GM18867 (cell line): Measurements from ENCODE around the gene ZNF599.
"Not testable (repeated sequence)": the region's sequence is repeated elsewhere in the genome, so short reads cannot be mapped to it uniquely, and the experiment has no call there.

Source experiments
- ATAC-seq: cut with Tn5 transposase; IDR thresholded peaks from one replicate; pipeline ENCODE4 v1.9.1; 2021; ENCODE audit warnings: mild to moderate bottlenecking, moderate library complexity; ENCODE audit not compliant: unreplicated experiment

ZNF599 gene

DNA sequence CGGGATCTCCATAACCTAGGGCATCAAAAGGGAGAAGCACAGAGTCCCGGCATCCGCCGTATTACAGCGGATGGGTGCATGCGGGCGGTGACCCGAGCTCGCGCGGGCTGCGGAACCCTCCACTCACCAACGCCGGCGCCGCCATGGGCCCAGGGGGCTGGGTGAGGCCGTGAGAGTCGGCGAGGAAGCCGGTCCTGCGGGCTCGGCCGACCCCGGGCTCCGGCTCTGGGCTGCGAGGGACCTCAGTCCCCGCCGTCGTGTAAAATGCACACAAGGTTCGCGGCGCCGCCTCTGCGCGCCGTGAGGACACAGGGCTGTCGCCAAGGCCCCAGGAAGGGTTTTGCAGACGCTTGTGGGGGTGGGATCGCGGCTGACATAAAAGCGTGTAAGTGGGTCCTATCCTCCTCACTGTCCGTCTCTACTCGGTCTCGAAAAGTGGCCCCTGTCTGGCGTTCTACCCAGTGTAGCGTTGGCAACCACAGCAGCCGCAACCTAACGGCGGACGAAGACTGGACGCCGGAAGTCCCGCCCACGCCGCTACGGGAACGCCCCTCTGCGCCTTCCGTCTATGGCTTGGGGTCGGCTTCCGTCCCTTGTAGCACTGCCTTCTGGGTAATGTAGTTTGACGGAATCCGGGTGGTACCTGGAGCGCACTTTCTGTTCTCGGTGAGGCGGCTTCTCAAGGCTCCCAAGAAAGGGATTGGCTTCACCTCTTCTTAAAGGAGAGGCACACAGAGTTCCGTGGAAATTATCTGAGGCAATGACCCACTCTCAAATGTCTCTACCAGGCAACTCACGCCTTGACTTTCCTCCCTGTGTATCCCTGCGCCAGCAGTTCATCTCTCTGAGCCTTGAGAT is at the start of gene ZNF599:
Gene ZNF599 (minus strand): TSS at position 519 of the 858 bp plus-strand sequence. CDS start 374 bp downstream, at position 145.
- peak; percentile 99 for ATAC-seq

DNA sequence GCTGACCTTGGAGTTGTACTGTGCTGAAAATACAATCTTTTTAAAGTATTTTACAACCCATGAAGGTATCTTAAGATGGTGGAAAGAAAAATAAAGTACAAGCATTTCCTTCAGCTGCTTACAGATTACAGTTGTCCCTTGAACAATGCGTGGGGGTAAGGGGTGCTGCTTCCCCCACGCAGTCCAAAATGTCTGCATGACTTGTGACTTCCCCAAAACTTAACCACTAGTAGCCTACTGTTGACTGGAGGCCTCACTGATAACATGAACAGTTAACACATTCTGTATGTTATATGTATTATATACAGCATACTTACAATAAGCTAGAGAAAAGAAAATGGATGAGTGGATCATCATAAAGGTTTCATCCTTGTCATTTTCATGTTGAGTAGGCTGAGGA is 45.3 kb upstream of the ZNF599 start:
- ATAC-seq = no peak

DNA sequence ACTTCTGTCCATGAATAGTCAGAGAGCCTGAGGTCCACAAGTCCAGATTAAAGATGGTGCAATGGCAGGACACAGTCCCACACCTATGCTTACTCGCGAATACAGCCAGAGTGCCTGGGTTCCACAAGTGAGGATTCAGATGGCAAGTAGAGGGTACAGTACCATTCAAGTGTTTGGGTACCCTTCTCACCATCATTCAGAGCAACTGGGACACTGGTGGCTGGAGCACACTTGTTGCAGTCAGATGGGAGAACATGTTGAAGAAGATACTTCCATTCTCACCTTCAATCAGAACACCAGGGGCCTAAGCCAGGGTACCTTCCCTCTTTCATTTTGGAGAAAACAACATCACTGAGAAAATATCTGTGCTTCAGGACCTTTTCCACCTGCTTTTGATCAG is 43.7 kb upstream of the ZNF599 start:
- ATAC-seq = no peak

DNA sequence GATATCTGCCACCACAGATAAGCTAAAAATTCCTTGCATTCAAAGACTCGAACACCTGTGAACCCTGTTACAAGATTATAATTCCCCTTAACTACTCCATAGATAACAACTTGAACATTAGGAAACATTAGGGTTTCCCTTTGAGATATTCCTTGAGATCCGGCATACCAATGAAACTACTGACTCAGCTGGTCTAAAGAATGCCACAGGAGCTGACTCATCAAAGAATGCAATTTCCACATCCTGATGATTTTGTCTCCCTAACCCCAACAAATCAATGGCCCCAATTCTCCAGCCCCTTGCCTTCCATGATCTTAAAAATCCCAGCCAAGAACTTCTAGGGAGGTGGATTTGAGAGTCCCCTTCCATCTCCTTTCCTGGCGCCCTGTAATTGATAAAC is 35.6 kb upstream of the ZNF599 start:
- ATAC-seq = no peak

DNA sequence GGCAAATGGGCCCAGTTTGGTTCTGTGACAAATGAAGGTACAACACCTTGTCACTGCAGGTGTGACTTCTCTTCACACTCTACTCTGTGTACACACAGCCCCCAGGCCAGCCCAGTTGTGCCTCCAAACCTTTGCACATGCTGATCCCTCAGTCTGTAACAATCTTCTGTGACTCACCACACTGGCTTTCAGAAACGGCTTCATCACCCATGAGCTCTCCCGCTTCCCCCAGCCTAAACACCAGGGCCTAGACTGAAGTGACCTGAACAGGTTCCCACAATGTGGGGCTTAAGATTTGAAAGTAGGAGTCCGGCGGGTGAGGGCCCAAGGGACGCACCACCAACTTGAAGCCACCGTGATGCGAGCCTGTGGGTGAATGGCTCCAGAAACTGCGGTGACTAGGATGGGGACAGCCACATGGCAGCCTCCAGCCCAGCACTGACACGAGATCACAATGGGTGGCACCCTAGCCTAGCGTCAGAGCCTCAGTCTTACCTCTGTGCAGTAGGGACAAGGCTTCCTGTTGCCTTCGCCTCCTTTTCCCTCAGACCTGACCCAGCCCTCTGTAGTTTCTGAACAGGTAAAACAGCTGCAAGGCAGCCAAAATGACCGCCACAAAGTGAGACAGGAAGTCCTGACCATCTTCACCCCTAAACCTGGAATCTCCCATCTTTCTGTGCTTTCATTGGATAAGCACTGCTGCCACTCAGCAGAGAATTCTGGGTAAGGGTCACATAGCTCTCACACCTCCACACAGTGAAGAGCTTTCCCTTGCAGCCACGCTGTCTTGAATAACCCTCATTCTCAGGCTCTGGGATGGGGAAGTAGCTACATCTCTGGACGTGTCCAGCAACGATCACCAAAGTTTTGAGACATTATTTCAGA is 34.2 kb upstream of the ZNF599 start:
- ATAC-seq = no peak

DNA sequence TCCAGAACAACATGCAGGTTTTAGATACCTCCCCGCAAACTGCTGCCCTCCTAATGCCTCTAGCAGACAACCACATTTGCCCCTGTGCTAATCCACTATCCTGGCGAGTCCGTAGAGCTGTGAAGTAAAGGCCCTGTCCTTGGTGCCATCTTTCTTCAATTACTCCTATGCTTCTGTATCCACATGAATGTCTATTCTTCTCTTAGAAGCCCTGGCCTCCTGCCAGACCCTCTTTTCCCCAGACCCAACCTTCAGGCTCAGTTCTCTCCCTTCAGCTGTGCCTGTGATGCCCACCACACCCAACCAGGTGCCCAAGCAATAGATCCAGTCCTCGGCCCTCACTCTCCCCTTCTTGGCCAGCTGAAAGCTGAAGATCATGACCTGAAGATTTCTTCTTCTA is 31.1 kb upstream of the ZNF599 start:
- ATAC-seq = no peak

DNA sequence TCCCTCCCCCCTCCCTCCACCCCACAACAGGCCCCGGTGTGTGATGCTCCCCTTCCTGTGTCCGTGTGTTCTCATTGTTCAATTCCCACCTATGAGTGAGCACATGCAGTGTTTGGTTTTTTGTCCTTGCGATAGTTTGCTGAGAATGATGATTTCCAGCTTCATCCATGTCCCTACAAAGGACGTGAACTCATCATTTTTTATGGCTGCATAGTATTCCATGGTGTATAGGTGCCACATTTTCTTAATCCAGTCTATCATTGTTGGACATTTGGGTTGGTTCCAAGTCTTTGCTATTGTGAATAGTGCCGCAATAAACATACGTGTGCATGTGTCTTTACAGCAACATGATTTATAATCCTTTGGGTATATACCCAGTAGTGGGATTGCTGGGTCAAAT is 23.9 kb upstream of the ZNF599 start:
- ATAC-seq = not testable (repeated sequence)

DNA sequence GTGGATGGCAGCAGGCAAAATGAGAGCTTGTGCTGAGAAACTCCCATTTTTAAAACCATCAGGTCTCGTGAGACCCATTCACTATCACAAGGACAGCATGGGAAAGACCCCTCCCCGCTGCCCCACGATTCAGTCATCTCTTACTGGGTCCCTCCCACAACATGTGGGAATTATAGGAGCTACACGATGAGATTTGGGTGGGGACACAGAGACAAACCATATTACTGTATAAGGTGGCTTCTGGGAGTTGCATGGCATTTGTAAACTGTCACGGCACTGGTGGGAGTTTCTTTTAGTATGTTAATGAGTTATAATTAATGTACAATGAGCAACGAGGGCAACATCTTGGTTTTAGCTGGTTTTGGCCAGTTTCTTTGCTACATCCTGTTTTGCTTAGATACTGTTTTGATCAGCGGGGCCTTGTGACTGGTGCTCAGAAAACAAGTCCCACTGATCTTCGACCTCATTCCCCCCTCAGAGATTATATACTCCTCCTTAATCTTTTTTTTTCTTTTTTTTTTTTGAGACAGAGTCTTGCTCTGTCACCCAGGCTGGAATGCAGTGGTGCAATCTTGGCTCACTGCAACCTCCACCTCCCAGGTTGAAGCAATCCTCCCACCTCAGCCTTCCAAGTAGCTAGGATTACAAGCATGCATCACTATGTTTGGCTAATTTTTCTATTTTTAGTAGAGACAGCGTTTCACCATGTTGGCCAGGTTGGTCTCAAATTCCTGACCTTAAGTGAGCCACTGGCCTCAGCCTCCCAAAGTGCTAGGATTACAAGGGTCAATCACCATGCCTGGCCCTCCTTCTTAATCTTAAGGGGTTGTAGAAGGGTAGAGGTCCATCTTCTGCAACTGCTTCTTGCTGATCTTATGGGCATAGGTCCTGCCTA is 21.3 kb upstream of the ZNF599 start:
- no peak for ATAC-seq

DNA sequence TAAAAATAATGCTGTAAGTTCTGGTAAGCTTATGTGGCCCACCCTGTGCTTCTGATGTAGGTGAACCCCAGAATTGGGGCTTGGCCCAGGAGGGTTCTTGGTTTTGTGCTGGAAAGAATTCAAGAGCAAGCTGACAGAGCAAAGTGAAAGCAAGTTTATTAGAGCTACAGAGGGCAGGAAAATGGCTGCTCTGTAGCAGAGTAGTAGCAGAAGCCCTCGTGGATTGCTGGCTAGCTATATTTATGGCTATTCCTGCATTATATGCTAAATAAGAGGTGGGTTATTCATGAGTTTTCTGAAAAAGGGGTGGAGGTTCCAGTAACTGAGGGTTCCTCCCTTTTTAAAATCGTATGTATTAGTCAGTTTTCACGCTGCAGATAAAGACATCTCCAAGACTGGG is 20.6 kb upstream of the ZNF599 start:
- no peak for ATAC-seq

DNA sequence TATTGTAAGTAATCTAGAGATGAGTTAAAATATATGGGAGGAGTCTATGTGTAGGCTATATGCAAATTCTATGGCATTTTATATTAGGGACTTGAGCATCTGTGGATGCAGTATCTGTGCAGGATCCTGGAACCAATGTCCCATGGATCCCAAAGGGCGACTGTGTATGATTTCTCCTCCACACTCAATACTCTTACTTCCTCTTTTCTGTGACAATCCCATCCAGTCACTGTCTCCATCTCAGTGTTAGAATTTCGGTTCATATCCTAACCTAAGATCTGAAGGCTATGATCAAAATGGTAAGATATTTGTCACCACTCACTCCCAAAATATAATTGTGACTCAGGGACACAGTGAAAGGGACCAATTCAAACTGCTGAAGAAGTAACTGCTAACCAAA is 15.1 kb upstream of the ZNF599 start:
- ATAC-seq = no peak

DNA sequence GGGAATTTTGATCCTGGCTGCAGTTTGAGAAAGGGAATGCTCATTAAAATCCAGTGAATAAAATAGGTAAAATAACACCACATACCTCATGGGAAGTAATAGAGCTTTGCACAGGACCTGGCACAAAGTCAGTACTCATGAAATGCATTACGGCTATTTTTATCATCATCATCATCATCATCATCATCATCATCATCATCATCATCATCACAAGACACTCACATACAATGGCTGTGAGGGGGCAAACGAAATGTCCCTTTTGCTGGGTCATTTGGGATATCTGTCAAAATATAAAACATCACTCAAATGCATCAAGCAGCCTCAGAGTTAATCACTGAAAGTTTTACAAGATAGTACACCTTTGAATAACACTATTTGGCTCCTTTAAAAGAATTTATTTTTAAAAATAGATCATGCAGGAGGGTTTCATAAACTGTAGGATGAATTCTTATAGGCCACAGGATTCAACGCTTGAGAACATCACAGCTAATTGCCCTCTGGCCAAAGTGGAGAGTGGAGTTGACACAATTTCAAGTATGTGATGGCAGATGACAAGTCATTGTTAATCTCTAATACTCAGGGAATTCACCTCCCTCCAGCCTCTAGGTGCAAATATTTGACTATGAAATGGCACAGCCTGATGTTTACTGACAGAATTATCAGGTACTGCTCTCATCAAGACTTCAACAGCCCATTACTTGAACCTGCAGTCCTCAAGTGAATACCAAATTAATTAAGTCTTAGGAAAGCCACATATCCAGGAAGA is 14.2 kb upstream of the ZNF599 start:
- ATAC-seq = no peak

DNA sequence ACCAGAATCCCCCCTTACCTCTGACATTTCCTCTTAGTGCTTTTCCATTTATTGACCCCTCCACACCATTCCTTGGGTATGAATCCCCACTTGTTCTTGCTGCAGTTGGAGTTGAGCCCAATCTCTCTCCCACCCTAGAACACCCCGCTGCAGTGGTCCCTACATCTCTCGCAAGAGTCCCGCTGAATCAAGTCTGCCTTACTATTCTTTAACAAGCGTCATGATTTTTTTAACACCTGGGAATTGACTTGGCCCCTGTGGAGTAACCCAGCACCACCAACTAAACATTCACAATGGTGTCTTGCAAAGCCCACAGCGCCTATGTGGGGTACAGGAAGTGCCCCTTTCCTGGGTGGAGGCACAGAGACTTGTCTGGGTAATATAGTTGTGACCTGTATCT is 13.2 kb upstream of the ZNF599 start:
- ATAC-seq = no peak

DNA sequence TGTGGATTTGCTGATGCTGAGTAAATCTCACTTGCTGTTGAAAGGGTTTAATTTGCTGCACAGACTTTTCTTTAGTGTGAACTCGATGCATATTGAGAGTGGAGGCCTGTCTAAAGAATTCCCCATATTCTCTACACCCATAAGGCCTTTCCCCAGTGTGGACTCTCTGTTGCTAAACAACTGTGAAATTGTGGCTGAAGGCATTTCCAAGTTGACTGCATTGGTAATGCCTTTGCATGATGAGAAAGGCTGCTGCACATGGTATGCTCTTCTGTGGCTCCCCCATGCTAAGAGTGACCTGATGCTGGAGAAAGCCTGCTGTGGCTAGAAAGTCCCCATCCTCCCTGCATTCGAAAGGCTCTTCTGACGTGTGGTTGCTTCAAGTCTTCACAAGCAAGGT is 6.6 kb upstream of the ZNF599 start:
- no peak for ATAC-seq

DNA sequence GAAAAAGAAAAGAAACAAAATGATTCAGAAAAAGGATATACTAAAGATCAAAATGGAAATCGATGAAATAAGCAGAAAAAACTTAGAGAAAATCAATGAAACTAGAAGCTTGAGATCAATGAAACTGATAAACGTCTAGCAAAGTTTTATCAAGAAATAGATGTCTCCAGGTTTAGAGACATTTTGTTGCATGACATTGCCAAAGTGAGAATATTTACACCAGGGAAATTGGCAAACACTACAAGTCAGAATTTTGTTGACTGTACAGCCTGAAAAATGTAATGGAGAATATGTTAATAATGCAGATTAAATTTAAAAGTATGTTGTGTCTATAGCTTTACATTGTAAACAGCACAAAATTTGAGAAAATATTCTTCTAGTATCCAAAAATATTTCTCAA is 5.3 kb upstream of the ZNF599 start:
- no peak for ATAC-seq

DNA sequence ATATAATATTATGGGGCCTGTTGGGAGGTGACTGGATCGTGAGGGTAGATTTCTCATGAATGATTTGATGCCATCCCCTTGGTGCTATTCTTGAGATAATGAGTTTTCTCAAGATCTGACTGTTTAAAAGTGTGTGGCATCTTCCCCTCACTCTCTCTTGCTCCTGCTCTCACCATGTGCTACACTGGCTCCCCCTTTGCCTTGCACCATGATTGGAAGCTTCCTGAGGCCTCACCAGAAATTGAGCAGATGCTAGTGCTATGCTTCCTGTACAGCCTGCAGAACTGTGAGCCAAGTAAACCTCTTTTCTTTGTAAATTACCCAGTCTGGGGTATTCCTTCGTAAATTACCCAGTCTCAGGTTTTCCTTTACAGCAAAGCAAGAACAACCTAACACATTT is 1.8 kb upstream of the ZNF599 start:
- no peak for ATAC-seq

DNA sequence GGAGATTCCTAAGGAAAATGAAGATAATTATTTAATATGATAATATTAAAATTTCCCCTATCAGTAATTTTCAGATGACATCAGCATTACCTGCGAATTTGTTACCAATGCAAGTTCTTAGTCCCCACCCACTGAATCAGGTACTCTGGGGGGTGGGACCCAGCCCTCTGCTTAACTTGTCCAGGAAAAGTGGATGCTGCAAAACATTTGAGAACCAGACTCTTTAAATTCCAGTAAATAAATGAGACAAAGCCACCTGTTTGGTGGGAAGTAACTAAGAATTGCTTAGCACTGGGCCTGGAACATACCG is 495 bp upstream of the ZNF599 start:
- no peak for ATAC-seq

DNA sequence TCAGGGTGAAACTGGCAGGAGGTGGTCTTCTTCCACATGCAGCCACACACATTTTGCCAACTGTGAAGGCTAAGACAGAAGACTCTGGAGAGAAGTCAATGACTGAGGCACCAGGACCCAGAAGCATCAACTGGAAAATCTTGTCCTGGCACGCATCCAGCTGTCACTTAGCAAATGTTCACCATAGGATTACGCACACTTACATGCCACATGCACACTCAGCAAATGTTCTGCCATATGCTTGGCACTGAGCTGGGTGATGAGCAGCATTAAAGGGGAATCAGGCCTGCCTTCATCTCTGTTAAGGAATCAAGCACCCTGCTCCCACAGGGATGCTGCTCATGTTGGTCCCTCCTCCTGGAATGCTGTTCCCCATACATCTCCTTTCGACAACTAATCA is 5.1 kb downstream of the ZNF599 start:
- ATAC-seq = no peak

DNA sequence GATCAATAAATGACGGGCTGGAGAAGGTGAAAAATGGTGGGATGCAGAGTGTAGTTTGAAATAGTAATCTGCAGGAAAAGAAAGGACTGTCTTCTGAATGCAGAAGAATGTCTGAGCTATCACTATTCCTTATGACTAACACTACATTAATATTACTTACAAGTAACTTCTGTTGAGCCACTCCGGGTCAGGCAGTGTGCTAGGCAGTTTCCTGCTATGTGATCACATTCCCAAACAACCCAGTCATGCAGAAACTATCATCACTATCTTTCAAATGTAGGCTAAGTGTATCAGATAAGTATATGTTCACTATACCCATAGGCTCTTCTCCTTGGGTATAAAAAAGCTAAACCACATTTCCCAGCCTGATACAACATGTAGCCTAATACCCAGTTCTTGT is 6.6 kb downstream of the ZNF599 start:
- no peak for ATAC-seq

DNA sequence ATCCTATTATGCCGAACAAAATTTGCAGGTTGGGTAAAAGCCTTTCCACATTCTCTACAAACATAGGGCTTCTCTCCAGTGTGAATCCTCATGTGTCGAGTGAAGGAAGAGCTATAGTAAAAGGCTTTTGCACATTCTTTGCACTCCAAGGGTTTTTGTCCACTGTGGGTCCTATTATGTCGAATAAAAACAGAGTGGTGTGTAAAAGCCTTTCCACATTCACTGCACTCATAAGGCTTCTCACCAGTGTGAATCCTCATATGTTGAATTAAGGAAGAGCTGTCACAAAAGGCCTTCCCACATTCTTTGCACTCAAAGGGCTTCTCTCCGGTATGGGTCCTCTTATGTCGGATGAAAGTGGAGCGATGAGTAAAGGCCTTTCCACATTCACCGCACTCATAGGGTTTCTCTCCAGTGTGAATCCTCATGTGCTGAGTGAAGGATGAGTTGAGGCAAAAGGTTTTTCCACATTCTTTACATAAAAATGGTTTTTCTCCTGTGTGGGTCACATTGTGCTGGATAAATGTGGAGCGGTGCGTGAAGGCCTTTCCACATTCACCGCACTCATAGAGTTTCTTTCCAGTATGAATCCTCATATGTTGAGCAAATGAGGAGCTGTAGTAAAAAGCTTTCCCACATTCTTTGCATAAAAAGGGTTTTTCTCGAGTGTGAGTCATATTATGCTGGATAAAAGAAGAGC is 13.6 kb downstream of the ZNF599 start:
- no peak for ATAC-seq

DNA sequence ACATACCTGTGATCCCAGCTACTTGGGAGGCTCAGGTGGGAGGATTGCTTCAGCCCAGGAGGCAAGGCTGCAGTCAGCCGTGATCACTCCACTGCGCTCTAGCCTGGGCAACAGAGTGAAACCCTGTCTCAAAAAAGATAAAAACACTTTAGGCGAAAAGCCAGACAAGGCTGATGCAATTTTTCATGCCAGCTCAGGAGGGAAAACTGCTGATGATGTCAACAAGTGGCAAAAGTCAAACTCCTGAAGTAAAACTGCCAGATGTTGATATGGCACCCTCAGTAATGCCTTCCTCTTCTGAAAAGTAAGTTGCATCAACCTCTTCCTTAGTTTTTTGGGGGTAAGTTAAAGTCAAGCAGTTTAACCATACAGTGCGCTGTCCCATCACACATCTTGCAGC is 15.6 kb downstream of the ZNF599 start:
- ATAC-seq = no peak
